GM19035 (cell line): Measurements from ENCODE around the gene CDK5RAP3.

Experiments
- ATAC-seq: cut with Tn5 transposase; IDR thresholded peaks from one replicate; pipeline ENCODE4 v1.9.1; 2021; ENCODE audit not compliant: unreplicated experiment

The CDK5RAP3 gene

DNA sequence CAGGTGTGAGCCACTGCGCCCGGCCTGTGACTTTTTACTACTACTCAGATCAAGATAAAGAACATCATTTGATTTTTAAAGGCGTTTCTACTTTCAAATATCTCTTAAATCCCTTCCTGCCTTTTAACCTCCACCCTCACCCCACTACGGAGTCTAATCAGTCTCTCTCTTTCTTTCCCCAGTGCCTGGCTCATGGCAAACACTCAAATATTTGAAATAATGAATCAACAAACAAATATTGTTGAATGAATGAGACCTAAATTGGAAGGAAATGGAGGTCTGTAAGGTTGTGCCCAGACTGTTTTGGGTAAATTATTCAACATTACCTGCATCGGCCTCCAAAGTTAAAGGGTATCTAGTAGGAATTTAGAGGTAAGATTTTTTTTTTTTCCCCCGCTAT lies 52.0 kb downstream of the CDK5RAP3 start:
- no peak for ATAC-seq

DNA sequence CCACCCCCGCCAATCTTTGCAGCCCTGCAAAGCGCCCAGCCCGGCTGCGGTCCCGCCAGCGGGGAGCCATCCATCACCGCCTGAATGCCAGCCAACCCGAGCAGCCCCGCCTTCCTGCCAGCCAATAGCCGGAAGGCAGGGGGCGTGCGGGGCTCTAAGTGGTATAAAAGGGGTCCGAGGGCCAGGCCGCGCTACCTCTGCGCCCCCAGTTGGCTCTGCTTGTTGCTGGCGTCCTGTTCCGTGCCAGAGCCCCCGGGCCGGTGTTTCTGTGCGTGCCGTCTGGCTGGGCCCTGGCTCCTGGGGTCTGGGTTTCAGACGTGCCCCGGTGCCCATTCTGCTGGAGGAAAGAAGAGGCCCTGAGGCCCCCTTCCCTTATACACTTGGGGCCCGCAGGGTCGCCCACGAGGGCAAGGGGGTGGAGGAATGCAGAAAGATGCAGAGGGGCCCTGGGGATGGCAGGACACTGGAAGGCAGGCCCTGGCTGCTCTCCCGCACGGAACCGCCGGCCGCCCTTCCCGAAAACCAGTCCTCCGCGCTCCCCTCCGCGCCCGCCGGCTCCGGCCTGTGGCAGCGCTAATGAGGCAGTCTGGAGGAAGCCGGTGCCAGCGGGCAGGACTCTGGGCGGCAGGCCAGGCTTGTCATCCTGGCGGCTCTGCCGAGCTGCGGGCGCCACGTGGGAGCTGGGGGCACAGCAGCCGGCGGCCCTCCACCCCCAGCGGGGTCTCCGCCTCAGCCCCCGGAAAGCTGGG lies 52.7 kb downstream of the CDK5RAP3 start:
- ATAC-seq: no peak

DNA sequence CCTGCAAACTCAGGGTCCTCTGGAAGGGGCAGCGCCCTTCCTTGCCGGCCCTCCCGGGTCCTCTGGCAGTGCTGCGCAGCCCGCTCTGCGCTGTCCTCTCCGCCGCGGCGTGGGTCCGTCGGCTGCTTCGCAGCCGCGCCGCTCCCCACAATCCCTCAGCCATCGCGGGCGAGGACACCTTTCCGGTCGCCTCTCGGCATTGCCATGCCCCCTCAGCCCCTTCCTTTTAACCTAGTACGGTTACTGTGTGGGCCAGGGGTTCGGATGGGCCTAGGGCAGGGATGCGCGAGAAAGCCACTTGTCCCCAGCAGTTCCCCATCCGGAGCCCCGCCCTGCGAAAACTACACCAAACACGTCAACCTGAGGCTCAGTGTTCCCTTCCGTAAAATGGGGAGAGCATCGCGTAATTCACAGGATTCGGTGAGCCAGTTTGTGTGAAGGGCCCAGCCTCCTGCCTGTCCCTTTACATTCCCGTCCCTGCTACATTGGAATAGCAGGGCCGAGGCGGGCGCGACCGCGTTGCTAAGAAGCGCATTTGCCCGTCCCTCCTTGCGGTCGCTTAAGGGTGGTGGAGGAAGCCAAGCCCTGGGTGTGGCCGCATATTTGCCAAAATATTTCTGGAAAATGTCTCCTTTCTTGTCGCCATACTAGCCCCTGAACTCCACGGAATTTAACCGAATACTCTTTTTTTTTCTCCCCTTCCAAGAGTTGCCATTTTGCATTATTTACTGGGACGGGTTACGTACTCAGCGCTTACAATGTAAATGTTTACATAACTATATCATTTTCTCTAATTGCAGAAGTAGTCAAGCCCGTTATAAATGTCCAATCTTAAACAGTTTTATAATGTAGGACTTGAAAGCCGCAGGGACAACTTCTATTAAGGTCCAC lies 53.5 kb downstream of the CDK5RAP3 start:
- peak; percentile 16 for ATAC-seq

DNA sequence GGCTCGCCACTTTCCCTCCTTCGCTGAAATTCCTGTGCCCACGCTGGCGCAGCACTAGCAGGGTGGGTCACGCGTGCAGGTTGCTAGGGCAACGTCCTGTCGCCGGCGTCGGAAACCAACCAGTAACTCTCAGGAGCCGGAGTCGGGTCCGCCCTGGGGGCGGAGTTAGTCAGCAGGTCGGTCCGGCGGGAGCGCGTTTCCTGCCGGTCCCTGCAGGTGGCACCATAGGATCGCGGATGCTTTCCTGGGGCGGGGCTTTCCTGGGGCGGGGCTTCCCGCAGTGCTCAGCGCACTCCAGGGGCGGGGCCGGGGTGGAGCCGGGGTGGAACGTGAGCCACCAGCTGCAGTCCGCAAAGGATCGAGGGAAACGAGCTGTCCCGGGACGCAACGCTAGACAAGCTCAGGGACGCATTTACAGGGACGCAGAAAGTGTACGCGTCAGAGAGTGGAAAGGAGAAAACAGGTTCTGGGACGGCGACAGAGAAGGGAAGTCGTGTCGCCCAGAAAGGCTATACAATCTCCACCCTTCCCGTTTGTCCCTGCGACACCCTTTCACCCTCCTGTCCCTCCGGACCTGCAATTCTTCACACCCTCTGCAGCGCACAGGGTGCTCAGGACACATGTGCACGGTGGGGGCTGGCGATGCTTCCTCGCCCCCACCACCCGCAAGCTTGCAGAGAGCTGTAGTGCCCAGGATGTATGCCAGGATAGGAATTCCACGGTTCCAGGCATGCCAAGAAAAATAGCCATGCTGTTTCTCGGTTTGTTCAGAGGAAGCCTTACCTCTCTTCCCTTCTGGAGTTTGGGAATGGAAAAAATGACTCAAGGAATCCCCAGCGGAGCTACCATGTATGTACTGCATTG lies 54.4 kb downstream of the CDK5RAP3 start:
- peak; percentile 82 for ATAC-seq

DNA sequence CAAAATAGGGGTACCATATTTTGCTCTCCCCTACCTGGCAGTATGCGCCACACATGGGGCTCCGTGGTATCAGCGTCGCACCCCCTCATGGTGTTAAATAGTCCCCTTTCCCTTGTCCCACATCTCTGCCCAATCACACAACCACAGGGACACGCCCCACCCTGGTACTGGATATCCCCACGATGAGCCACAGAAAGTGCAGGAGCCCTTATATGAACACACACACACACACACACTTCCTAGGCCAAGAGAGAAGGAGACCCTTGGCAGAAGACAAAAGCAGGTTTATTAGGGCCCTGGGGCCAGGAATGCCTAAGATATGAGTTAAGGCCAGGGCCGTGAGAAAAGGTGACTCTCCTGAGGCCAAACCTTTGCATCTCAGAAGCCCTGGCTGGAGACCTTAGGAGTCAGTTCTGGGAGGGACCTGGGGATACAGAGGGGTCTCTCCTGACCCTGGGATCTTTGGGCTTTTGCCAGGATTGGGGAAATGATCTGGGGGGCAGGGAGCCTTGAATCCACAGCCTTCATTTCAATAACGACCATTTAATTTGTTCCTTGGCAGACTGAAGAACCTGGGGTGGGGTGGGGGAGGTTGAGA lies 55.1 kb downstream of the CDK5RAP3 start:
- ATAC-seq: no peak

DNA sequence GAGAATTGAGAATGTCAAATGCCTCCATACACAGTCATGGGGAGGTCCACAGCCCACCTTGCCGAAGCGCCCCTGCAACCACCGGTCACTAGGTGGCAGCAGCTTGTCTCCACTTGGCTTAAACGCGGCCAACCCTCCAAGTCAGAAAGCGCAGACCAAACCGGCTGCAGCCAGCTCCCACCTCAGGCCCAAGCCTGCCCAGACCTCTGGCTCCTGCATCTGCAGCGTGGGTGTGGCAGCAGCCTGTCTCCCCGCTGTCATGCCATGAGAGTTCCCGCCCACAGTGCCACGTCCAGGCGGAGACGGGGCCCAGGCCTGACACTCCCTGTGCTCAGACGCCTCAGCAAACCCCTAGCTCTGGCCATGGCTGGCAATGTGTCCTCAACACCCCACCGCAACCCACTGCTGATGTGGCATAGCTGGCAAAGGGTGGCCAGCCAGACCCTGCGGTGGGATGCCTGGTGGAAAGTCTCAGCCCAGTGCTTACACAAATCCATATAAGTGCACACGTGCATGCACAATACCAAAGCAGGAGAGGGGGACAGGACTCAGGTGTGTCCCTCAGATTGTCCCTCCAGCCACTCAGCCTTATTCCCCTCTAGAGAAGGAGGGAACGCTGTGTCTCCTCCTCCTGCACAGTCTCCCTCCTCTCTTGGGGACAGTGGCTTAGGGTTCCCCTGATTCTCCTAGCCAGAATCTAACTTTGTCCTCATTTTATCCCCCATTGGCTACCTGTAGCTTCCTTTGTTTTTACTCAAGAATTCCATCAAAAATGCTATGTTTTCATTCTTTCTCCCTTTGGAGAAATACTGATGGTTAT lies 55.8 kb downstream of the CDK5RAP3 start:
- ATAC-seq: no peak

DNA sequence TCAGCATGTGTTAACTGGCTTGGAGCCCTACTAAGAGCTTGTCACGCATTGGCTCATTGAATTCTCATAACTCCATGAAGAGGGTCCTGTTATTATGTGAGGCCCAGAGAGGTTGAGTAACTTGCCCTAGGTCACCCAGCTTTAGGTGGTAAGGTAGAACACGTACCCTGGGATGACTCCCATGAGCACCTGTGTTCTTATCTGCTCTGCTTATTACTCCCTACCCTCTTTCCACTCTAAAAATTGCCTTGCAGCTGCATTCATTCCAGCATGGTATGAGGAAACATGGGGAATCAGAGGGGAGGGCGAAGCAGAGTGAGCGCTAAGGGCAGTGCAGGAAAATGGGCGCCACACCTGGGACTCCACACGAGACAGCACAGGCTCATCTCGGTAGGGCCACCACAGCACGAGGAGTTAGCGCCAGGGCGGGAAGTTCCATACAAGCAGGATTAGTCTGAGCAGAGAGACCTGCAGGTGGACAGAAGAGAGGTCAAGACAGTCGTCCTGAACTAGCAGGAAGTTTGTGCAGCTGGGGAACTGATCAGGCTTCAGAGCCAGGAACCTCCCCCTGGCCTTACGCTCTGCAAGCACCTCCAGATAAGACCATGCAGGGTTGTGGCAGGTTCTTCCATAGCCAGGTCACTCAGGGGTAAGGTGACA lies 56.5 kb downstream of the CDK5RAP3 start:
- no peak for ATAC-seq

DNA sequence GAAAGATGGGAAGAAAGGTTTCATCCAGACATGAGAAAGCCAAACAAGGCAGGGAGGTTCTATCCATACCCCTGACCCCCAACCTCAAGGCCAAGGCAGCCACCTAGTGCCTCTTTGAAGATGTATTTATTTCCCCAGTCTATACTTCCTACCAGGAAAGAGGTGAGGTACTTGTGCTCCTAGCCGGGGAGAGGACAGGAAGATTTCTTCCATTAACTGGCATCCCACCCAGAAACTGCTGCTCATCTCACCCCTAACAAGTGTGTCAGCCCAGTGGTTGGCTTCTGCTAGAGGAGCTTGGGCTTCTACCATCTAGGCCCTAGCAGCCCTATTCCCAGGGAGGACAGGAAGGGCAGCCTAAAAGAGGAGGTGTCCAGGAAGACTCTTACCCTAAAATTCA lies 57.8 kb downstream of the CDK5RAP3 start:
- no peak for ATAC-seq

DNA sequence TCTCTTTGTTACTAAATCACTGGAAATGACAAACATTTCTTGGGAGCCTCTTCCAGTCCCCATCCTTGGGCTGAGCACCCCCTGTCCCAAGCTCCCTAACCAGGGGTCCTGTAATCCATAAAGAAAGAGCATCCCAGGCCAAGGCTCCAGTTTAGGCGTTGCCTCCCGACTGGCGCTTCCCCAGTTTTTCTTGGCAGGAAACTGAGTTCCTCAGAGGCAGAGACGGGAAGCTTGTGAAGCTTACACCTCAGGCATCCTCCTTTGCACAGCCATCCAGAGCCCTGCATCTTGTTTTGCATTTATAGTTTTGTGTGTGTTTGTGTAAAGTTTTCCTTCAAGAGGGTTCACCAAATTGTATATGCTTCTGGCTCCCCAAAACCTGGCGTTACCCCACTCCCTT lies 59.6 kb downstream of the CDK5RAP3 start:
- ATAC-seq: no peak
